Inflammatory macrophage (primary cell): Measurements from ENCODE around the gene CCDC201.

Experiments used
- DNase-seq, 2 donors: peaks; one replicate each; pipeline ENCODE4 v3.0.0-alpha.2; 2020 to 2022

The CCDC201 gene

DNA sequence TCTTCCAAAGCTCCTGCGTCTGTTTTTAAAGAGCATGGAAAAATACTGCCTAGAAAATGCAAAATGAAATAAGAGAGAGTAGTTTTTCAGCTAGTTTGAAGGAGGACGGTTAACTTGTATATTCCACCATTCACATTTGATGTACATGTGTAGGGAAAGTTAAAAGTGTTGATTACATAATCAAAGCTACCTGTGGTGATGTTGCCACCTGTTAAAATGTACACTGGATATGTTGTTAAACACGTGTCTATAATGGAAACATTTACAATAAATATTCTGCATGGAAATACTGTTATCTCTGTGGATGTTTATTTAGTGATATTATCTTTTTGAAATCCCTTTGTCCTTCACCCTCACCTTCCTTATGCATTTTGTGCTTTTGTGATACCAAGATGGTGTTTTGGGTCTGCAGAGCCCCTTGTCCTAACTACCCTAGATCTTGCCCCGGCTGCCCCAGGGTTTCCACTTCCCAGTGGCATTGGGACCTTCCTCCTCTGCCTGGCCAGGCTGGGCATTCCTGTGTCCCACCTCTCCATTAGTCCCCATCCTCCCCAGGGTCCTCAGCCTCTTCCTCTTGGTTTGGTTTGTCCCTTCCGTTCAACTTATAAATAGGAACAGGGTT lies 20.6 kb upstream of the CCDC201 start:
- DNase-seq: no peak

DNA sequence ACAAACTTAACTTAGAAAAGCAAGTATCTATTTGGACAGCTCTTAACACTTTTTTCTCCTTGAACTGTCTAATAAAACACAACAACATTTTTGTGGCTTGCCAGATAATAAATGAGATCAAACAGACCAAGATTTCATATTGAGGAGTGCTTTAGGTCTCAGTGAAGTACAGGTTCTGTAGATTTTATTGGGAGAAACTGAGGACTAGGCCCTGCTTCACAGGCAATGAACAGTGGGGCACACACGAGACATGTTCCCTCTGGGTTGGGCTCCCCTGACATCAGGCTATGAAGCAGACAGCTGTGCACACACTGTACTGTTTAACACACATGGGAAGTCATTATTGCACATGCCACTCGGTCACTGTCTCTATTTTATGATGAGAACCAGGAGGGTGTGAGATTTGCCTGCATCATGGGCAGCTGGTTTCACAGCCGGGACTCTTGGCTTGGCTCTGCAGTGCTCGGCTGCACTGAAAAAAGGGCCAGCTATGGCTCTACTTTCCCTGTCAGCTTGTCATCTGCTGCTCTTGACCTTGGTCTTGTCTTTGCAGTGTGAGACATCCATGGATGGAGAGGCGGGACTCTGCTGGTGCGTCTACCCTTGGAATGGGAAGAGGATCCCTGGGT lies 19.6 kb upstream of the CCDC201 start:
- DNase-seq: no peak

DNA sequence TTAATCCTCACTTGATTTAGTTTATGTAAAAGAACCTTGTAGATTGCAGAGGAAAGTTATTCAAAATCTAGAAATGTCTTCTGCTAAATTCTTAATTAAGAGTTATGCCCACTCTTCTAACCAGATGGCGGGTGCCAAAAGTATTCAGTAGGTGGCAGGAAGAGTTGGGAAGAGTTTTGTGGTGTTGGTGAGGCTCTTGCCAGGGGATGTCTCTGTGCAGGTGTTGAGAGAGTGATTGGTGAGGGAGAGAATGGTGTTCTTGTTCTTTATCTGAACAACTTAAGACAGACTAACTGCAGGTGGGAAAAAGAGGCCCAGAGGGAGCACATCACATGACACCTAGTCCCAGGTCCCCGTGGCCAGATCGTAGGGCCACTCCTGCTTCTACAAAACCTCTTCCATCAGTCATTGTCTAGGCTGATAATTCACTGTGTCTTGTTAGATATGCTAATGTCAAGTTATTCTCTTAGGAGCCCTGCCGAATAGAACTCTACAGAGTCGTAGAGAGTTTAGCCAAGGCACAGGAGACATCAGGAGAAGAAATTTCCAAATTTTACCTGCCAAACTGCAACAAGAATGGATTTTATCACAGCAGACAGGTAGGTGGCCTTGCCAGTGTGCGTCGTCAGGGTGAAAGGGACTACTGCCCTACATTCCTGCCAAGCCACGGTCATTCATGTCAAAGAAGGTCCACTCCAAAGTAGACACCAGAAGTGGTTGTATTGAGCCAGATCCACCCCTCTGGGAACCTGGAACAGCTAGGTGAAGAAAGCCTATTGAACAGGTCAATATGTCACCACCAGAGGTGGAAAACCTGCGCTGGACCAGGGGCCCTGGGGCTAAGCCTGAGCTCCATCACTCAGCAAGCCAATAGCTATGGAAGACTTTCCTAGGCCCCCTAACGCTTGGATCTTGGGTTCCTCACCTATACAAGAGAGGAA lies 18.9 kb upstream of the CCDC201 start:
- no peak for DNase-seq

DNA sequence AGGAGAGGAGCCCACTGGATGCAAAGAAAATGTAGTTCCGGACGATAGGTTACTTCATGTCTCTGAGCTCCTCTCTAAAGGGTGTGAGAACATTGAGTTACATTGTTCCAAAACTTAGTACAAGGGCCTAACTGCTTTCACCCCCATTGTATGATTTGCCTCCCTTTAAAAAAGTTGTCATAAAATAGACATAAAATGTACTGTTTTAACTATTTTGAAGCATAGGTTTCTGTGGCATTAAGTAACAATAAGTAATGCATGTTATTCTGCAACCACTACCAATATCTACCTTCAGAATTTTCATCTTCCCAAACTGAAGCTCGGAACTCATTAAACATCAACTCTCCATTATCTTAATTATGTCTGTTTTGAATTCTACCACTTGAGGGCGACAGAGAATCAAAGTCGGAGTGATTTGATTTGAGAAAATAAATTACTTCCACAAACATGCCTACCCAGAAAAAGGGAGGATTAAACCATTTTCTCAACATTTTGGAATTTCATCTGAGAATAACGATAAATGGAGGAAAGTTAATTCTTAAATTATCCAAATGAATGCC lies 18.1 kb upstream of the CCDC201 start:
- DNase-seq: peak; percentile 7 to 35

DNA sequence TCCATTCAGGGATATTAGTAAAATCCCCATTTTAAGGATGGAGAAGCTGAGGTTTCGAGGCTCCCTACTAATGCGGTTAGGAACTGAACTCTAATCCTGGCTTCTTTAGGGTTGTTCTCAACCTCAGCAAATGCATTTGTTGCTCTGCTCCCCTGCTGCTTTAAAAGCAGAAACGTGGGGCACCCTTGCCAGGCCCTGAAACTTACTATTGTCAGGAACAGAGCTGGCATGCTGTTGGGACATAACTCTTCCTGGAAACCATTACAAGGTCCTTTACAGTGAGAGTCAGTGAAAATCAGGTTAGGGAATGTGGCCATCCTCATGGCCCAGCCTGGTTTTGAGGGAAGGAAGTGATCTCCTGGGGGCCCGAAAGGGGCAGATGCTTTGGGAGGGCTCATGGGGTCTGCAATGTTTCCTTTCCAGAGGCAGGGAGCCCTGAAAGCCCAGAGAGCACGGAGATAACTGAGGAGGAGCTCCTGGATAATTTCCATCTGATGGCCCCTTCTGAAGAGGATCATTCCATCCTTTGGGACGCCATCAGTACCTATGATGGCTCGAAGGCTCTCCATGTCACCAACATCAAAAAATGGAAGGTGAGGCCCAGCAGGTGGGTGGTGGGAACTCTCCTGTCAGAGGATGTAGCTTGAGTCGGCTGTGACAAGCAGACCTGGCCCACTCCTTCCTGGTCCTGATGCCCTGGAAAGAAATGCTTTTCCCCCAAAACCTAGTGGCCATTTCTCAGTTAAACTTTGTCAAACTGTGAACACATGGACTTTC lies 17.4 kb upstream of the CCDC201 start:
- DNase-seq: no peak

DNA sequence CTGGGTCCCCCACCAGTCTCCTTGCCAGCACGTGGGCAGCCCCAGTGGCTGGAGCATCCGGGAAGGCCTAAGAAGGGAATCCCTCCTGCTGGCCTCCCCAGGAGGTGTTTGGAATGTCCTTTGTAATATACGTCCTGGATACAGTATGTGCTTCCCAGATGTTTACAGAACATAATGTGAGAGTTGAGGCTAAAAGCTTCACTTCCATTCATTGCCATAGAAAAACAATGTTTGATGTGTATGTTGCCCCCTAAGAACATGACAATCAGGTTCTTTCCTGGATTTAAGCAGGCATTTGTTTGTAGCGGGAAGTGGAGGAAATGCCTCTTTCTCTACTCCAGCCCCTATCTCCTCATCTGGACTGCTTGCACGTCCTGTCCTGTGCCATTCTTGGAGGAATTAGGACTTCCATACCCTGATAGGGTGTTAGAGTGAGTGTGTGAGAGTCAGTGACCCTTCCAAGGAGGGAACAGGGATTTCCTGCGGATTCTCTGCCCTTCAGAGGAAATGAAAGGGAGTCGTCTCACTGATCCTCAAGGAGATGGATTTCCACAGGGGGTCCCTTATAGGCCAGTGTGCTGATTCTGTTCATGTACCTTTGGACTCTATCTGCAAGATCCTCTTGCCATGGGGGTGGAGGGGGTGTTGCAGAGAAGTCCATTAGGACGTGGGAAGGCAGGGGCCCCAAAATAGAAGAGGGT lies 16.6 kb upstream of the CCDC201 start:
- no peak for DNase-seq

DNA sequence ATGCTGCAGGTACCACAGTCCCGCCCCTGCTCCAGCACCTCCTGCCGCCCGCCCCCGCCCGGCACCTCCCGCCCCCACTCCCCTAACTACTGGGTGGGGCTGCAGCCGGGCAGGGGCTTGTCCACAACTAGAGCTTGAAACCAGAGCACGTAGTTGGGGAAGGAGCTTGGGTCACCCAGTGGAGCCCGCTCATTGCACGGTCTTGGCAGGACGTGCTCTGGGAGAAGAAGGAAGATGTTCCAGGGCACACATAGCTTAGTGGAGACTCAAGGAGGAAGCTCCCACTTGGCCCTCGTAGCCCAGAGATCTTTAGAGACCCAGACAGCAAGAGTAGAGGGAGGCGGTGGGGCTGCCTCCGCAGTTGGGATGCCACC lies 16.1 kb upstream of the CCDC201 start:
- no peak for DNase-seq

DNA sequence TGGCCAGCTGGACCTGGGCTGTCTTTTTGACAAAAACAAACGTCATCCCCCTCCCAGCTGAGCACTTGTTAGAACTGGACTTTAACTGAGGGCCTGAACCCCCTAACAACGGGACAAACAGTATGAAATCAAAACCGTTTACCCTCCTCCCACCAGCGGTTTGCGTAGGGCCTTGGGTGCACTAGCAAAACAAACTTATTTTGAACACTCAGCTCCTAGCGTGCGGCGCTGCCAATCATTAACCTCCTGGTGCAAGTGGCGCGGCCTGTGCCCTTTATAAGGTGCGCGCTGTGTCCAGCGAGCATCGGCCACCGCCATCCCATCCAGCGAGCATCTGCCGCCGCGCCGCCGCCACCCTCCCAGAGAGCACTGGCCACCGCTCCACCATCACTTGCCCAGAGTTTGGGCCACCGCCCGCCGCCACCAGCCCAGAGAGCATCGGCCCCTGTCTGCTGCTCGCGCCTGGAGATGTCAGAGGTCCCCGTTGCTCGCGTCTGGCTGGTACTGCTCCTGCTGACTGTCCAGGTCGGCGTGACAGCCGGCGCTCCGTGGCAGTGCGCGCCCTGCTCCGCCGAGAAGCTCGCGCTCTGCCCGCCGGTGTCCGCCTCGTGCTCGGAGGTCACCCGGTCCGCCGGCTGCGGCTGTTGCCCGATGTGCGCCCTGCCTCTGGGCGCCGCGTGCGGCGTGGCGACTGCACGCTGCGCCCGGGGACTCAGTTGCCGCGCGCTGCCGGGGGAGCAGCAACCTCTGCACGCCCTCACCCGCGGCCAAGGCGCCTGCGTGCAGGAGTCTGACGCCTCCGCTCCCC lies 15.5 kb upstream of the CCDC201 start, which contains the start of gene IGFBP1:
Gene IGFBP1, plus strand, starts transcription at position 304 of the 808 bp plus-strand sequence. Its CDS starts 165 bp downstream, at position 469.
- DNase-seq: no peak

DNA sequence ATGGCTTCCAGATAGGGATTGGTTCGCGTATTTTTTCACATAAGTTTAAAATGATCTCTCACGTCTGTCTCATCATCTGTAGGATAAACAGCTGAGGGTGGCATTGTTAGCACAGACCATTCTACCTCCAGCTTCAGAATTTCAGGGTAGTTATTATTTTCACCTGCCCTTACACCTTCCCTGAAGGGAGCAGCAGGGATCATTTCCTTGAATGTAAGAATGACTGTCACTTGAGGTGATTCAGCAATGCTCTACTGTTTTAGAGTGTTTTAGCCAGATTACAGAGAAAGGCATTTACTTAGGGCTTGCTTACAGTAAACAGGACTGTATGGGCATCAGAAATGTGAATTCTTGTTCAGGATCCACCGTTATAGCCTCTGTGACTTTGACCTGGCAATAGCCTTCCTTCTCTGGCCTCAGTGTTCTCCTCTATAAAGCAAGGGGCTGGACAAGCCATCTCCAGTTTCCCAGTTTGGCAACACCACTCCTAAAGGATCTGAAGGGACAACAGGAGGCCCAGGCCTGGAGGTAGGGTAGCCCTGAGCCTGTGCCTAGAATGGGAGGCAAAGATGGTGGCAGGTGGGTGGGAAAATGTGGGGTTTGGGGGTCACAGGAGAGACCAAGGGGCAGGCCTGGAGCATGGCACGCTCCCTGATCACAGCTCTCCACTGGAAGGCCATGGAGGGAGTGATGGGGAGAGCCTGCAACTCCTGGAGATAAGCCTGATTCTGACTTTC lies 14.2 kb upstream of the CCDC201 start:
- DNase-seq: no peak

DNA sequence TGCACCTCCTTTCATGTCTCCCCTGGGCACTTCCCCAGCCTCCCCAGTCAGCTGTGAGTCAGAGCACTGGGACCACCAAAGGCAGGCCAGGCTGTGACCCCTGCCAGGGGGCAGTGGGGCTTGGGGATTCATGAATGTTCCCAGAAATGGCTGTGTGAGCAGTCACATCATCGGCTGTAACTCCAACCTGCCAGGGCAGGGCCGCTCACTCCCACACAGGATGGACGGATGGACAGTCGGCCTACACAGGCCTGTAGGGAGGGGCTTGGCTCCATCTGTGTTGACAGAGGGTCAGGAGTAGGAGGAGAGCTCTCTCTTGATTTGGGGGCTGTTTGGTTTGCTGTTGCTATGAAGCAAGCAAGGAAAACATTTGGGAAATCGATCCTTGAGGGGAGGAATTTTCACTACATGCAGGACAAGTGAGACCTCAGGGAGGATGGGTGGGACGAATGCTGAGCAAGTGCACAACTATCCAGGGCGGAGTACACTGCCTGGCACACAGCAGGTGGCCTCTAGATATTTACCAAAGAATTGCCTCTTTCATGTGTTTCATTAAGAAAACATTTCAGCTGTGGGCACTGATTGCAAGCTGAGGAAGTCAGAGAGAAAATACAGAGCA lies 12.5 kb upstream of the CCDC201 start:
- no peak for DNase-seq

DNA sequence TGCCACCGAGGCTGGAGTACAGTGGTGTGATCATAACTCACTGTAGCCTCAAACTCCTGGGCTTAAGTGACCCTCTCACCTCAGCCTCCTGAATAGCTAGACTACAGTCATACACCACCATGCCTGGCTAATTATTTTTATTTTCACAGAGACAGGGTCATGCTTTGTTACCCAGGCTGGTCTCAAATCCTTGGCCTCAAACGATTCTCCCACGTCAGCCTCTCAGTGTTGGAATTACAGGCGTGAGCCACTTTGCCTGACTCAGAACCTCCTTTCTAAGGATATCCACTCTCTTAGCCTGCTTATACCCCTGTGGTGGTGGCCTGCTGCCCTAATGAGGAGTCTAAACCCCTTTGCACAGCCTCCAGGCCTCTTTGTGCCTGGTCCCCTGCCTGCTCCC lies 11.3 kb upstream of the CCDC201 start:
- no peak for DNase-seq

DNA sequence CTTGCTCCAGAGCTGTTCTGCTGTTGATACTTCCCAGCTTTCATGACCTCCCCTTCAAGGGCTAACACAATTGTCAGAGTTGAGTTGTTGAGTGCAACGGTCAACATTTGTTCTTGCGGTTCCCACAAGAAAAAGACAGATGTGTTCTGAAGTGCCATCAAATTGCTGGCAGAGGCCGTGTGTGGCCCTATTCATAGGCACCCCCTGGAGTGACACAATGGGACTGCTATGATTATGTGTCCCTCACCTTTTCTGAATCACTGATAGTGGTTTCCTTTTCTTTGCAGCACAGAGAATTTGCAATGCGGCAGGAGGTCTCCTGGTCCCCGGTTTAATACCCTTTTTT lies 9.6 kb upstream of the CCDC201 start:
- no peak for DNase-seq

DNA sequence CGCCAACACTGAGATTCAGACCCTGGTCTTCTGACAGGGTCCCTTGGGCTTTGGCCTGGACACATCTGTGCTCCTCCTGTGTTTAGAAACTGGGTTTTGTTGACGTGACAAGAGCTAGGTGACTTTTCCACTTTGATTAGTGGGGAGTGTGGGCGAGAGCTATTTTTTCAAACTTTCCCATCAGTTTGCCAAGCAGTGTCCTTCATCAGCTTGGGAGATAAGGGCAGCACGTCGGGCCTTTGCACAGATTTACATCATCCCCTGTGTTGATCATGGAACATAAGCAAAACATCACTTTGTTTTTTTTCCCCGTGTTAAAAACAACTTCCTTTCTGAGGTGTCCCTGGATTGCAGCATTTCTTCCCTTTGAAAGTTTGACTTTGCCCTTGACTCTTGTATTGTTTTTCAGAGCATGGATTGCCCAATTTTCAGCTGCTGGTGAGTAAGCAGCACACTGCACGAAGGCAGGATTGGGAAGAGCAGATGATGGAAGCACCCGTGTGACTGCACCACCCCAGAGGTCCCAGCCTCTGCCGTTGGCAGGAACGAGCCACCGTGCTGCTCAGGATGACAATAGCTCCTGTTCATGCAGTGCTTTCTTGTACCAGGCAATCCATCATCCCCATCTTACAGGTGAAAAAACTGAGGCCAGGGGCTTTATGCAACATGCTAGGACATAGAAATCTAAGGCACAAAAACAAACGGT lies 9.0 kb upstream of the CCDC201 start:
- DNase-seq: no peak

DNA sequence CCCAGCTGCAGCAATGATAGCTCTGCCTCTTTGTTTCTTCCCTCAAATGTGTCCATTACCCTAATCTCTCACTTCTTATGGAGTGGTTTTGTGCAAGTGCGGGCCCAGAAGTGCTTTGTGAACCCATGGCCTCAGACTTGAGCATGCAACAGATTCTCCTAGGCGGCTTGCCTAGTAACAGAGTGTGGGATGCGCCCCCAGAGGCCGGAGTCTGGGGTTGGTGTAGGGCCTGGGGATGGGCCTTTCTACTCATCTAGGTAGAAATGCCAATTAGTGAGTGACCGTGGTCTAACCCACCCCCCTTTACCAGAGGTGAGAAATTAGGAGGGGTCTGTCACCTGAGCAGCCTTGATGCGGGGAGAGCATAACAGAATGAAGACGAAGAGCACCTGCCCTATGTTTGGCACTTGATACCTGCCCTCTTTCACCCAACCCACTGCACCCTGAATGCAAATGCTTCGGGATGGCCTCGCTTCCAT lies 8.4 kb upstream of the CCDC201 start:
- no peak for DNase-seq

DNA sequence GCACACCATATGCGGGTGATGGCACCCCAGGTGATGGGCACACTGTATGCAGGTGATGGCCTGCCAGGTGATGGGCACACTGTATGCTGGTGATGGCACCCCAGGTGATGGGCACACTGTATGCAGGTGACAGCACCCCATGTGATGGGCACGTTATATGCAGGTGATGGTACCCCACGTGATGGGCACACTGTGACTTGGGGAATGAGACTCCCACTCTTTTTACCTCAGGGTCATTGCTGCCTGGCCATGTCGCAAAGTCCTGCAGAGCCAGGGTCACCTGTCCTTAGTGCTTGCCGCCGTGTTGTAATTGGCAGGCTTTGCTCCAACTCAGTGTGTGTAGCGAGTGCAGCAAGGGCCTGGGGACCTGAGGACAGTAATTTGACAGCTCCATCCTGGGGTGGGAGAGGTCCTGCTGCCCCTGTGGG lies 7.6 kb upstream of the CCDC201 start:
- DNase-seq: no peak

DNA sequence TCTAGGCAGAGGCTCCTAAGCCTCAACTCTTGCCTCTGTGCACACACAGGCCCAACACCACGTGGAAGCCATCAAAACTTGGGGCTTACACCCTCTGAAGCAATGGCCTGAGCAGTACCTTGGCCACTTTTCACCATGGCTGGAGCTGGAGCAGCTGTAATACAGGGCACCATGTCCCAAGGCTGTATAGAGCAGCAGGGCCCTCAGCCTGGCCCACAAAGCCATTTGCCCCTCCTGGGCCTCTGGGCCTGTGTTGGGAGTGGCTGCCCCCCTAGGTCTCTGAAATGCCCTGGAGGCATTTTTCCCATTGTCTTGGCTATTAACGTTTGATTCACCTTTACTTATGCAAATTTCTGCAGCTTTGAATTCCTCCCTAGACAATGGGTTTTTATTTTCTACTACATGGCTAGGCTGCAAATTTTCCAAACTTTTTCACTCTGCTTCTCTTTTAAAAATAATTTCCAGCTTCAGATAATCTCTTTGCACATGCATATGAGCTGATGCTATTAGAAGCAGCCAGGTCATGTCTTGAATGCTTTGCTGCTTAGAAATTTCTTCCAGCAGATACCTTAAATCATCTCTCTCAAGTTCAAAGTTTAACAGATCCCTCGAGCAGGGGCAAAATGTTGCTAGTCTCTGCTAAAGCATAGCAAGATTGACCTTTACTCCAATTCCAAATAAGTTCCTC lies 5.7 kb upstream of the CCDC201 start:
- no peak for DNase-seq

DNA sequence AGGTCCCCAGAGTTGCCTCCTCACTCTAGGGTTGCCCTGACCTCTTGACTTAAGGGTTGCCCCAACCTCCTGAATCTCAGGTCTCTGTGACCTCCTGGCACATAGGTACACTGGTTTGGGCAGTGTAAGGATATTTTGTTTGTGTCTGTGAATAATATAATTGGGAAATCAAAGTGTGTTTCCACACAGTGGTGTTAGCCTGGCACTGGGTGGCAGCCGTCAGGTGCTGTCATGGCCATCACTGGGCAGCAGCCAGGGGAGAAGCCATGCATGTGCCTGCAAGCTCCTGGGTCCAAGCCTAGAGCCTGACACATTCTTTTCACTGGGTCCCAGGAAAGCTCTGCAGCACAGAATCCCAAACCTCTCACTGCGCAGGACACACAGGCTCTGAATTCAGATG lies 3.6 kb upstream of the CCDC201 start:
- DNase-seq: no peak

DNA sequence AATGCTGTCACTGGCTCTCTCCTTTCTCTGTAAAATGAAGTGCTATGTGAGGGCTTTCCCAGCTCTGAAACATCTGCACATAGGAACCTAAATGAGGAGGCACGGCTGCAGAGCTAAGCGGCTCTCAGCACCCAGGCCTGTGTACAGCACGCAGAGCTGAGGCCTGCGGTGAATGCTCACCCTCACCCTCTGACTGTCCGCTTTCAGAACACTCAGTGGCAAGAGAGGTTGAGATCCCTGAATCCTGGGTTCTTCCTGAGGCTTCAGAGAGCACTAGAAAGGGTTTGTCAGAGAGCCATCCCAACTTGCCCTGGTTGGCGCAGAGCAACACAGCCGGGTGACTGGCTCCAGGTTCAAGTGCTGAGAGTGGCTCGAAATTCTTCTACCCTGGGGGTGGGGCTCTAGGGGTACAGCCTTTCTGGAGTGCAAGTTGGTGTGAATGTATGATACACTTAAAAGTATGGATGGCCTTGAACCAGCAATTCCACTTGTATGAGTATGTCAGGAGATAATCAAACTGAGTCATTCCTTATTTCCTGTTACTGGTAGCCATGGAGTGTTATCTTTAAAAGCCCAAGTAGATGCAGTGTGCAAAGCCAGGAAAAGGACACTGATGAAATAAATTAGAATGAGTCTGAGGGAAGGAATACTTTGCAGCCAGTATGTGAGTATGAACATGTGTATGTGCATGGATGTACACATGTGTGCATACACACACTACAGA lies 1.7 kb upstream of the CCDC201 start:
- DNase-seq: no peak
